Measurements from ENCODE around the gene JADE2.

The JADE2 gene

DNA sequence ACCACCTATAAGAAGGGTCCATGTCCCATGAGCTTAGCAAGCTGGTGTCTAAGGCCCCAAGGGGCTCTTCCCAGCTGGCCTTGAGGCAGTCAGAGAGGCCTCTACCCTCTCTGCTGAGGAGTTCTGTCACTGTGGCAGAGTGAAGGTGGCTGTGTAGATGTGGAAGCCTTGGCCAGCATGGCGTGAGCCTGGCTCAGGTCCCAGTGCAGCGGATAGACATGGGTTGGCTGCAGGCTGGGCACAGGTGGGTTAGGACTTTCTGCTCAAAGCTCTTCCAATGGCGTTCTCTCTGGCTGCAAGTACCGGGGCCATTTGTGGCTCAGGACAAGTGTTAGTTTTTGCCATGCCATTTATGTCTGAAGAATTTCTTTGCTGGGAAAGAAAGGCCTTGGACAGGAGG lies 47.3 kb downstream of the JADE2 start:
- no peak for DNase-seq

DNA sequence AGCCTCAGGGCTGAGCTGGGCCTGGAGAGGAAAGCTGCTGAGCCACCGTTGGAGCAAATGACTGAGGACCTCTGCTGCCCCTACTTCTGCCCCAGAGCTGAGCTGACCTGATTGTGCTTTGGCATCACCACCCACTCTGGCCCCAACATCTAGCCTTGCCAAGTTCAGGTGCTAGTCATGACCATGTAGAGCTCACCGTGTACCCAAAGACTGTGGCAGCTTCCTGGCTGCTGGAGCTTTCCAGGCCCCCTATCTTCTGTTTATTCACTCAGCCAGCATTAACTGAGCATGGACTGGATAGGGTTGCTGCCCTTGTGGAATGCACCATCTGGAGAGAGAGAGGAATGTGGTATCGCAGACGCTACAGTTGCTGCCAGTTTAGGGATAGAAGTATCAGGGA lies 49.1 kb downstream of the JADE2 start:
- no peak for DNase-seq

DNA sequence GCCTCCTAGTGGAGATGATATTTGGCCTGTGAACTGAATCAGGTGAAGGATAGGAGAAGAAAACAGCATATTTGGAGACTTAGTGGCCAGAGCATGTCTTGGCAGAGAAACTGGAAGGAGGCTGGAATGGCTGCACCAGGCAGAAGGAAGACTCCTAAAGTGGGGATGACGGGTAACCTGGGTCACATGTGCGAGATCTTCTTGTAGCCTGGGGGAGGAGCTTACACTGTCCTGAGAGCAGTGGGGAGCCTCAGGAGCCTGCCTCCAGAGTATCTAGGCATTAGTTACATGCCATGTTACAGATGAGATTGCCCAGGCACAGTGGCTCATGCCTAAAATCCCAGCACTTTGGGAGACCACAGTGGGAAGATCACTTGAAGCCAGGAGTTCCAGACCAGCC lies 49.8 kb downstream of the JADE2 start:
- DNase-seq = no peak

DNA sequence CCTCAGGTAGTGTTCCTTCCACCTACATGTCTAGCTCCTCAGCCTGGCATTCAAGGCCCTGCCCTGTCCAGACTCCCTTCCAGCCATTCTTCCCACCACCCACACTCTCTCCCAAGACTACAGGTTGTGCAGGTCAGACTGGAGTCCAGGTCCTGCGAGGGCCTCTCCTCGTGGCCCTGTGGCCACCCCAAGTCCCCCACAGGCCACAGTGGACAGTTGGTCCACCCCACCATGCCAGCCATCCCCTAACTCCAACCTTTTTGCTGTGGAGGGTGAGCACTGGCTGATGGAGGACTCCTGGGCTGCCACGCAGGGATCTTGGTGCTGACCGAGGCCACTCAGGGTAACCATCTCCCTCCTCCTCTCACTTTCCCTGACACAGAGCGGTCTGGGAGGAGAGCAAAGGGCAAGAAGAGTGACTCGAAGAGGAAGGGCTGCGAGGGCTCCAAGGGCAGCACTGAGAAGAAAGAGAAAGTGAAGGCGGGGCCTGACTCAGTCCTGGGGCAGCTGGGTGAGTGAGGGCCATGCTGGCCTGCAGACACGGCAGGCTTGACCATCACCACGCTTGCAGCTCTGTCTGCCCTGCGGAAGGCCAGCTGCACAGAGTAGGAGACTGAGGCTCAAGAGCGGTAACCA lies 51.0 kb downstream of the JADE2 start:
- DNase-seq = no peak

DNA sequence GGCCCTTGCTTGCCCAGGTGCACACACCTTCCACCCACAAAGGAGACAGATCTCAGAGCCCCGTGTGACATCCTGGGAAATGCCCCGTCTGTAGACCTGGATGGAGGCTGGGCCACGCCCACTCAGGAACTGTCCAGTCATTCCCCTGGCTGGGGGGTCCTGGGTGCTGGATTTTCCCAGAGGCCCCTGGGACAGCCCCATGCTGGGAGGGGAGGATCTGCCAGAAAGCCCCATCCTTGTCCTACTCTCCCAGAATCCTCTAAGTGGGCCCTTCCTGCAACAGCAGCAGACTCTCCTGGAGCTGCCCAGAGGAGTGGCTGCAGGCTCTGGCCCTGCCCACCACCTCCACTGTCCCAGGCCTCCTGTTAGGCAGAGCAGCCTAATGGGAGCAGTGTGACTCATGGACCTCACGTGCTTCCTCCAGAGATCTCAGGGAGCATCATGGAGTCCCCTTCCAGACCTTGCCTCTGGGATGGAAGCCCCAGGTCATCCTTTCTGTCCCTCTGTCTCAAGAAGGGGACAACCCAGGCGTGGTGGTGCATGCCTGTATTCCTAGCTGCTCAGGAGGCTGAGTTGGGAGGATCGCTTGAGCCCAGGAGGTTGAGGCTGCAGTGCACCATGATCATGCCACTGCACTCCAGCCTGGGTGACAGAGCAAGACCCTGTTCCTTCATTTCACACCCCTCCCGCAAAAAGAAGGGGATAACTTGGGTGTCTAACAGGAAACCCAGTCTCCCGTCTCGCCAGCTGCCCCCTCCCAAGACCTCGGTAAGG lies 51.7 kb downstream of the JADE2 start:
- DNase-seq = no peak

DNA sequence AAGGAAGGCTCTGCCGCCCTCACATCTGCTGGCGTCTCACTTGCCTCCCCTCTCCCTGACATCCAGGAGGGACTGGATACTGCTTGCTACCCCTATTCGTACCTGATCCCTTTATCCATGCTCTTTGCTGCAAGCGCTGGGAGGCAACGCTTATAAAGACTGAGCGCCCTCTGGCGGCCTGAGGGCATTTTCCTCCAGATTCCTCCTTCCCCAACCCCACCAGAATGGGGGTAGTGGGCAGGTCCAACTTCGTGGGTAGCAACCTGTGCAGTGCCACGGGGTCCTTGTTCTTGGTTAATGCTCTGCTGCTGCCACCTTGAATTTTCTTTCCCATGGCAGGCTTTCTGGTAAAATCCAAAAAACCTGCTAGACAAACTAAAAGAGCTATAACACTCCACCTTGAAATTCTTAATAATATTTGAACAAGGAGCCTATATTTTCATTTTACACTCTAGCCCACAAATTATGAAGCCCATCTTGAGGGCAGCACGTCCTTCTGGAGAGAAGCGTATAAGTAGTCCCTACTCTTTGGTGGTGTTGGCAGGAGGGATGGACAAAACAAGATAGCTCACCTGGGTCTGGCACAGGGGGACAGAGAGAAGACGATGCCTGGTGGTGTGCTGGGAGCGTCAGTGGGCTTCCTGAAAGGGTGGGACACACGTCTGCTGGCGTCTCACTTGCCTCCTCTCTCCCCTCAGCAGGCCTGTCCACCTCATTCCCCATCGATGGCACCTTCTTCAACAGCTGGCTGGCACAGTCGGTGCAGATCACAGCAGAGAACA lies 52.5 kb downstream of the JADE2 start:
- DNase-seq = peak; percentile 49

DNA sequence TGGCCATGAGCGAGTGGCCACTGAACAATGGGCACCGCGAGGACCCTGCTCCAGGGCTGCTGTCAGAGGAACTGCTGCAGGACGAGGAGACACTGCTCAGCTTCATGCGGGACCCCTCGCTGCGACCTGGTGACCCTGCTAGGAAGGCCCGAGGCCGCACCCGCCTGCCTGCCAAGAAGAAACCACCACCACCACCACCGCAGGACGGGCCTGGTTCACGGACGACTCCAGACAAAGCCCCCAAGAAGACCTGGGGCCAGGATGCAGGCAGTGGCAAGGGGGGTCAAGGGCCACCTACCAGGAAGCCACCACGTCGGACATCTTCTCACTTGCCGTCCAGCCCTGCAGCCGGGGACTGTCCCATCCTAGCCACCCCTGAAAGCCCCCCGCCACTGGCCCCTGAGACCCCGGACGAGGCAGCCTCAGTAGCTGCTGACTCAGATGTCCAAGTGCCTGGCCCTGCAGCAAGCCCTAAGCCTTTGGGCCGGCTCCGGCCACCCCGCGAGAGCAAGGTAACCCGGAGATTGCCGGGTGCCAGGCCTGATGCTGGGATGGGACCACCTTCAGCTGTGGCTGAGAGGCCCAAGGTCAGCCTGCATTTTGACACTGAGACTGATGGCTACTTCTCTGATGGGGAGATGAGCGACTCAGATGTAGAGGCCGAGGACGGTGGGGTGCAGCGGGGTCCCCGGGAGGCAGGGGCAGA lies 53.3 kb downstream of the JADE2 start:
- DNase-seq = no peak

DNA sequence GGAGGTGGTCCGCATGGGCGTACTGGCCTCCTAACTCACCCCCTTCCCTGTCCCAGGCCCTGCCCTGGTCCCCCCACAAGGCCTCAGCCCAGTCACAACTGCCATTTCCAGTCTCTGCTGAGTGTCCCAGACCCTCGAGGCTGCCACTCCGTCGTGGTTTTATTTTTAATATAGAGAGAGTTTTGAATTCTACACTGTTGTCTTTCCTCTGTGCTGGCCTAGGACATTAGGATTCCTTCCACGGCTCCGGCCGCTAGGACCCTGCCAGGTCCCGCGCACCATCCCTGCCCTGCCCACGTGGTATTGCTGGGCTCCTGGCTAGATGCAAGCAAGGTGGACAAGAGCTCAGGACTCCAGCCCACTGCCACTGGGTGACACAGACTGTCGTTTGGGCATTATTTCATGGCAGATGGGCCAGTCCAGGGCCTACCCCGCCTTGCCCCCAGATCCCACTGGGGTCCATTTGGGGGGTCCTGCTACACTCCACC lies 53.9 kb downstream of the JADE2 start:
- no peak for DNase-seq

DNA sequence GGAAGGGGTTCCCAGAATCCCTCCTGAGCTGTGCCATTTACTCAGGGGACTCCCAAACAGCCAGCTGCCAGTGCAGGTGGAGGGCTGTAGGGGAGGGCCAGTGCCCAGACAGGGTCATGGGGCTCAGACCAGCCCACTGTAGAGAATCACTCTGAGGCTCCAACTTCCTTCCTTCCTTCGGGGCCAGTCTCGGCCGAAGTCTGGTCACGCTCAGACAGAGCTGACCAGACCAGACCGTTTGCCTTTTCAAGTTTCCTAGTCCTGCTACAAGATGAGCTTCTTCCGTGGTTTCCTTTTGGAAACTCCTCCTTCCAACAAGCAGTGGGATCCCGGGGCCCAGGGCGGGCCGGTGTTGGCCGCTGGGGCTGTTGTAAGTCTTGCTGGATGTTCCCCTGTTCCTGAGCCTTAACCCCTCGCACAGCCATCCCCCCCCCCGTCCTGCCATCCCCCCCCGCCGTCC lies 54.6 kb downstream of the JADE2 start:
- no peak for DNase-seq

DNA sequence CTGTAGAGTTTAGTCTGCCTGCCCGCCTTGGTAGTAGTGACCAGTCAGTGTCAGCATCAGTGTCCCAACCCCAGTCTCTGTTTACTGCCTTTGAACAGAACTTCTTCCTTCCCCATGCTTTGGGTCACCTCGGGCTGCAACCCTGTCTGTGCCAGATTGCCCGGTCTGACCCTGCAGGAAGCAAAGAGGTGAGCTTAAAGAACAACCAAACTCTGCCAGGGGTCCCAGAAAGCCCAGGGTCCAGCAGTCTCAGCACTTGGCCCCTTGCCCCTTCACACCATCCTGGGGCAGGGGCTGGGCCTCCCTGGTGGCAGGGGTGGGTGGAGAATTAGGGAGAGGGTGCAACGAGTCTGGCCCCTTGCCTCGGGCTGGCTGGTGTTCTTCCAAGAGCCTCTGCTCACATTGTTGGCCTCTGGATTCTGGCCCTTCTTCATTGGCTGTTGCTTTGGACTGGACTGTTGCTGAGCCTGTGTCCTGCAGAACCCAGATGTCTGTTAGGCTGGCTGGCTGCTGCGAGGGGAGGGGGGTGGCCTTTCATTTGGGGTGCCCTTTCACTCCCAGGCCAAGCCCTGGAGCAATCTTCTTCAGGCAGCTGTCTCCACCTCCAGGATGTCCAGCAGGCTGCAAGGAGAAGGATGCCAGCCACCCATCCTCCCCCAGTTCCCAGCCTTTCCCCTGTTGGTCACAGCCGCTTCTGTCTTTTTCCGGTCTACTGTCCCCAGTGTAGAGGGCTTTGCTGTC lies 55.9 kb downstream of the JADE2 start:
- no peak for DNase-seq

DNA sequence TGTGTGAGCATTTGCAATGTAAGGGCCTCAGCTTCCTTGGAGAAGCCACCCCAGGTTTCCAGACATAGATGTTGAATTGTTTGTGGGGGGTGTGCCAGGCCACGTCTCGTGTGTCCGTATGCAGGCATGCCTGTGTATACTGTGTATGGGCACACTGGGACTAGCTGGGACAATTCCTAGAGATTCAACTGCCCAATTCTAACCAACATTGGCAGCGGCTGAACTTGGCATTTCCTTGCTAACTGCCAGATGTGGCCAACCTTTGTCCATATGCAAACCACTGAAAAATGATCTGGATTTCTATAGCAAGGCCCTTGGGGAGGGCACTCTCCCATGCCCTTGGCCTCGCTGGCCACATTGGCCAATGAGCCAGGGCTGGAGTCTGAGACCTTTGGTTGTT lies 56.8 kb downstream of the JADE2 start:
- no peak for DNase-seq

DNA sequence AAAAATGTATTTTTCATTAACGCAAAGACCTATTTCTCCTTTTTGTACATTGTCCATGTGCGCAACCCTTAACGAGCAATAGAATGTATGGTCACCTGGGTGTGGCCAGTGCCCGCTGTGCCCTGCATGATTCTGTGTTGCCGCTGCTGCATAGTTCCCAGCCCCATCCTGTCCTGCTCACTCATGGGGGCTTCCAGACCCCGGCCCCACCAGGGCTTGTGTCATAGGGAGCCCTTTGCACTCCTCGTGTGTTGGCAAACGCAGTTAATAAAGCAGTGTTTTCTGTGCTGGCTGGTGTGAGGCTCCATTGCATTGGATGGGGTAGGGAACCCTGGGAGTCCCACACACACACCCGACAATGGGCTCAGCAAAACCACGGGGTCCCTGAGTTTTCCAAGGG lies 57.5 kb downstream of the JADE2 start:
- no peak for DNase-seq

DNA sequence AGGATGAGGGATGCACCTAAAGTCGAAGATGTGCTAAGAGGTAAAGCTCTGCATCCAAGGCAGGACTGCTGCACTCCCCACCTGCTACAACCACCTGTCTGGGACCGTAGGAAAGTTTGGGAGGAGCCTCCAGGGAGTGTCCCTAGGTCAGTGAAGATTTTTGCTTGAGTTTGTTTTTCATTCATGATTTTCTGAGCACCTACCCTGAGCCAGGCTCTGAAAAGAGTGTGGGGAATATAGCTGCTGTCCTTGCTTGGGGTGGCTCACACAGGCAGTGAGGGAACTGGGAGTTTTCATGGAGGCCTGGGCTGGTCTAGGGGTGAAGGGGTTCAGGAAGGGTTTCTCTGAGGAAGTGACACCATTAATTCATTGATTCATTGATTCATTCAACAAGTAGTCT lies 58.3 kb downstream of the JADE2 start:
- no peak for DNase-seq

DNA sequence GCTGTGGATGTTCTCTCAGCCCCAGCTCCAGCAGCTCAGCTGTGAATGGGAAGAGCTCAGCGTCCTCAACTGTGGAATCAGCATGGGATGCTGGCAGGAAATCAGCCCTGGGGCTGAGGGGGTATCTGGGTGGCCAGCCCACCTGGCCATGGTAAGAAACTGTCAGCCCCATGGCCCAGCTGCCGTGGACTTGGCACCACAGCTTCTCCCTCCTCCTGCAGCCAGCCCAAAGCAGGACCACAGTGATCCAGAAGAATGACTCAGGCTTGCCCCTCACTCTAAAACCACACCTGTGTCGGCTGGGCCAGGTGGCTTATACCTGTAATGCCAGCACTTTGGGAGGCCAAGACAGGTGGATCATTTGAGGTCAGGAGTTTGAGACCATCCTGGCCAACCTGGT lies 59.2 kb downstream of the JADE2 start:
- no peak for DNase-seq

DNA sequence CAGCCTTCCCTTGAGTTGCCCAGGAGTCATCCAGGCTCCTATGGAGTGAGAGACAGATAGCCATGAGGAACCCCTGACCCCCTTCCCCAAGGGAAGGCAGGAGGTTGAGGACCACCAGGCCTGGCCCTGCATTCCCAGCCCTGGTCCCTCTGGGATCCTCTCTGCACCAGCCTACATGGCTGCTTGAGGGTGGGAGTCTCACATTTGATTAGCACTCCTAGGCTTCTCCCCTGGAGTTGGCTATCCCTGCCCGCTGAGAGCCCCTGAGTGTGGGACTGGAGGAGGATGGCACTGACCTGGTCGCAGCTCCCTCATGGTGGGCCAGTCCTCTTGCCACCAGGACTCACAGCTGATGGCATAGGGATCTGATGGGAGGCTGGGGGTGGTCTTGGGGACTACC lies 60.5 kb downstream of the JADE2 start:
- no peak for DNase-seq

DNA sequence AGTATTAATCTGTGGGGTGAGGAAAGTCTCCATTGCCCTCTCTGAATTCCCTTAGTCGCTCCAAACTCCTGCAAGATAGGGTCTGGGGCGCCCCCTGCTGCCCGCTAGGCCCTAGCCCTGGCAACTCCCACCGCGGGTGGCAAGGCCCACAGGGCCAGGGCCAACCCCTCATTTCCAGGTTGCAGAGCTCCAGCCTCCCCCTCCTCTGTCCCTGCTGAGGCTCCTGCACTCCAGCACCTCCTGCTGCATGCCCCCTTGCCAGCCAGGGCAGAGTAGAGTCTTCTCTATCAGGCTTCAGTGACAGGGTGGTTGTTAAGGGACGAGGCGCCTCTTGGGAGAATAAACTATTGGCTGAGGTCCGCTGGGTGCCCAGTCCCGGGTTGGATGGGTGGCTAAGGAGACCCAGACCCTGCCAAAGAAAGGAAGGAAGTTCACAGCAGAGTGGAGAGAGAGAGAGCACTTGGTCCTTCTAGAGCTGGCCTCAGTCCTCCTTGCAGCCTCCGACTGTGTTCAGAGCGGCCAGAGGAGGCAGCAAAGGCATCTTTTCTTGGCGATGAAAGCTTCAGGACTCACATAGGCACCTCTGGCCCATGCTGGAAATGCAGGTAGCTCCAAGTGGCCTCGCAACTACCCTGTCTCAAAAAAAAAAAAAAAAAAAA lies 61.5 kb downstream of the JADE2 start:
- peak; percentile 17 for DNase-seq

DNA sequence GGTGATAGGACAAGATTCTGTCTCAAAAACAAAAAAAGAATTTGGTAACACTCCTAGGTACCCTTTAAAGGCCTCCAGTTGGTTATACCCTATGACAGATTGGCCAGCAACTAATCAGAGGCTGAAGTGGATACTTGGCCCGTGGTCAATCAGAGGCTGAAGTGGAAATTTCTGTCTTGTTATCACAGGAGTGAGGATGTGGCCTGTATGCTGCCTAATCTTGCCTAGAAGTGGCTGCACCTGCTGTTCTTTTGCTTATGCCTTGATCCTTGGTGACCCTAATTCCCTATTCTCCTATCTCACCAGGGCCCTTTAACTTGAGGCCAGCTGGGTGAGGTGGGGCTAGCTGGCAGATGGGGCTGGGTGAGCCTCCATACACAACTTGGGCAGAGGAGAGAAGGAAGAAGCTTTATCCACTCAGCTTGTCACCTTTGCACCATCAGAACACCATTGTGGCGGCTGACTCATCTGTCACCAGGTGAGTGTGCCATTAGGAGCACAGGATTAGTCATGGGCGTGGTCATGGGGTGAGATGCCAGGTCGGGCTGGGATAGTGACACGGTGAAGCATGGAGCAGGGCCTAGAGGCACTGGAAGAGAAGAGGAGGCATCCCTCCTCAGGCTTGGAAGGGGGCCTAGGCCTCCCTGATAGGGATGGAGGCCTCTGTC lies 65.7 kb downstream of the JADE2 start:
- DNase-seq = peak; percentile 30

DNA sequence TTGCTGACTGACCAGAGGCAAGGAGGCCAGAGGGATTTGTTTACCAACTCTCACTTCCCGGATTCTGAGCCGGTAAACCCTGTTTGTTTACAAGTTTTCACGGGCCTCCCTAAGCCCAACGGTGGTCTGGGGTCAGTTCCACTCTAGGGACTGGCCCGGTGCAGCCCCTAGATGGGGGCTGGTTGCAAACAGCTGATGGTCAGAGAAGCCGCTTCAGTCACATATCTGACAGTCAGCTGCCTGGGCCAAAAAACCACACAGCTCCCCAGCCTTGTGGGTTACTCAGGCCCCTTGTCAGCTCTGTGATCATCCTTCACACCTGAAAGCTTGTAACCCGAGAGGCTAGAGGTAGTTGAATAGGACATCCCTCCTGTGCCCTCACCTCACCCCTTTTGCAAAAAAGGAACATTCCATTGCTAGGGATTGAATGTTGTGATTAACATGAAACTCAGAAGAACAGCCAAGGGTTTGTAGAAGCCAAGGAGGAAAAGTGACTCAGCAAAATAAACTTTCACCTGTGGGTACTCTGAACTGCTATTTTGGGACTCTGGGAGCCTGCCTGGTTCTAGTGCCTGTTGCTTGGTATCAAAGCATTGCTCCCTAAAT lies 66.8 kb downstream of the JADE2 start:
- peak; percentile 8 for DNase-seq

DNA sequence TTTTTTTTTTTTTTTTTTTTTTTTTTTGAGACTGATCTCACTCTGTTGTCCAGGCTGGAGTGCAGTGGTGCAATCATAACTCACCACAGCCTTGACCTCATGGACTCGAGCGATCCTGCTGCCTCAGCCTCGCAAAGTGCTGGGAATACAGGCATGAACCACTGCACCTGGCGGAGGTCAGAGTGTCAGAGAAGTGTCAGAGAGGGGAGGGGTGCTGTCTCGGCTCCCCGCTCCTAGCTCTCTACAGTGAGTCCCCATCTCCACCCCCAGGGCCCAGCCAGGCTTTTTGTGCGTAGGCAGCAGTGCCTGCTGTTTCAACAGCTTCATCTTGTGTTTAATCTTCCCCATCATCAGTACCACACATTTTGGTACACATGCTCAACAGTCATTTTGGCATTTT lies 68.9 kb downstream of the JADE2 start:
- DNase-seq = no peak

DNA sequence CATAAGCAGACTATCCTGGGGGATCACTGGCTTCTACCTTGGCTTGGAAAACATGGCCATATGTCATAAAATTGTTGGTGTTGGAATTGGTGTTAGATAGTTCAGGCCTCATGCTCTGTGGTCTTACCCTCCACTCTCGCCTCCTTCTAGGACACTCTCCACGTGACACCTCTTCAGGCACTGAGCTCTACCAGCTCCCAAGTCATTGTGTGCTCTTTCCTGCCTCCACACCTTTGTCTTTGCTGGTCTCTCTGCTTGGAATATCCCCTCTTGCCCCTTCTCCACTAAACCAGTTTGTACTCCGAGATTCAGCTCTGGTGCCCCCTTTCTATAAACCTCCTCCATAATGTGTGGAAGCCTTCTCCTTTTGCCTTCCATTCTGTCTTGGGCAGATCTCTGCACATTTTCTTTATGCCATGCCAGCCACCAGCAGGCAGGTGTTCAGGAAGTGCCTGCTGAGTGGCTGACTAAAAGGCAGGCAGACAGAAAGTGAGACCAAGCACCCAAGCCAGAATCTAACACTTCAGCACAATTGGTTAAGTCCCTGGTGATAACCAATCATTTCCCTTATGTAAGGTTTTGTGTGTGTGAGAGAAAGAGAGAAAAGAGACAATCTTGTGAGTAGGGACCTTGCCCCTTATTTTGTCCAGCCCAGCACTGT lies 69.5 kb downstream of the JADE2 start:
- peak; percentile 37 for DNase-seq
